Smooth muscle cell (in vitro differentiated cells): ENCODE data around the gene FANCC. TPM values are rescaled to one million over a fixed set of nuclear protein-coding genes. Genes with fewer than 3 reads are reported as not detected.
A peak's percentile ranks its signal among the peaks of the same experiment; 100 is the strongest.

Experiments
- DNase-seq: peaks from one replicate; lab custom pipeline; 2025; ENCODE audit not compliant: unreplicated experiment; lab: John Stamatoyannopoulos, UW
- H2AFZ ChIP-seq: fragments of 200-600 bp; sonication (generic); 2 replicates; pipeline ENCODE4 v1.6.0; 2016; ENCODE audit warnings: antibody characterized with exemption, low read depth, mild to moderate bottlenecking
- H3F3A ChIP-seq: fragments of 200-600 bp; sonication (generic); 2 replicates; pipeline ENCODE4 v1.6.0; 2017; ENCODE audit warnings: antibody characterized with exemption, low read depth
- H3K27ac ChIP-seq: fragments of 200-600 bp; sonication (generic); 2 replicates; pipeline ENCODE4 v1.5.1; 2016; ENCODE audit warnings: low read depth, mild to moderate bottlenecking
- H3K27me3 ChIP-seq: fragments of 200-600 bp; sonication (generic); 2 replicates; pipeline ENCODE4 v1.6.1; 2016; ENCODE audit warnings: low read depth, mild to moderate bottlenecking
- H3K36me3 ChIP-seq: fragments of 200-600 bp; sonication (generic); 2 replicates; pipeline ENCODE4 v1.5.1; 2016; ENCODE audit warnings: low read depth
- H3K4me1 ChIP-seq: fragments of 200-600 bp; sonication (generic); 2 replicates; pipeline ENCODE4 v1.5.1; 2016; ENCODE audit warnings: low read depth
- H3K4me2 ChIP-seq: fragments of 200-600 bp; sonication (generic); 2 replicates; pipeline ENCODE4 v1.6.0; 2016; ENCODE audit warnings: mild to moderate bottlenecking
- H3K4me3 ChIP-seq: fragments of 200-600 bp; sonication (generic); 2 replicates; pipeline ENCODE4 v1.5.1; 2016; ENCODE audit warnings: mild to moderate bottlenecking
- H3K79me2 ChIP-seq: fragments of 200-600 bp; sonication (generic); 2 replicates; pipeline ENCODE4 v1.6.0; 2016; ENCODE audit warnings: low read depth, mild to moderate bottlenecking
- H3K9ac ChIP-seq: fragments of 200-600 bp; sonication (generic); 2 replicates; pipeline ENCODE4 v1.6.0; 2016; ENCODE audit warnings: low read depth
- H3K9me3 ChIP-seq: fragments of 200-600 bp; sonication (generic); replicated peaks from 2 replicates; pipeline ENCODE4 v1.5.1; 2016; ENCODE audit warnings: low read depth
- H4K20me1 ChIP-seq: fragments of 200-600 bp; sonication (generic); 2 replicates; pipeline ENCODE4 v1.6.0; 2016; ENCODE audit warnings: low read depth
- WGBS: methylation state at CpG from one replicate; pipeline ENCODE4 v1.1.7; 2016; ENCODE audit warnings: low lambda C conversion rate; 5-methylcytosine and 5-hydroxymethylcytosine counted together
- polyA plus RNA-seq: library from polyadenylated mRNA; unstranded; fragments of >200 nt; fragmentation: Nextera tagmentation; extraction: Ambion mirVana; gene quantifications from 2 replicates; pipeline ENCODE4 v1.2.1, GENCODE V29; 2016
- total RNA-seq: library from RNA; depleted of rRNA; stranded (reverse); fragments of >200 nt; gene quantifications from 2 replicates; pipeline ENCODE4 v1.2.3, GENCODE V29; 2014
- TF ChIP-seq, protein P1 (sequence below): fragments of 200-600 bp; sonication (generic); IDR thresholded peaks from 2 replicates; pipeline ENCODE4 v1.5.1; 2017; ENCODE audit warnings: borderline replicate concordance, mild to moderate bottlenecking, antibody characterized with exemption; ENCODE audit not compliant: insufficient read depth, poor library complexity, severe bottlenecking

The FANCC gene
- total and polyA plus RNA-seq, 2 experiments from 2014 or later, result 11.0 to 11.2 TPM

DNA sequence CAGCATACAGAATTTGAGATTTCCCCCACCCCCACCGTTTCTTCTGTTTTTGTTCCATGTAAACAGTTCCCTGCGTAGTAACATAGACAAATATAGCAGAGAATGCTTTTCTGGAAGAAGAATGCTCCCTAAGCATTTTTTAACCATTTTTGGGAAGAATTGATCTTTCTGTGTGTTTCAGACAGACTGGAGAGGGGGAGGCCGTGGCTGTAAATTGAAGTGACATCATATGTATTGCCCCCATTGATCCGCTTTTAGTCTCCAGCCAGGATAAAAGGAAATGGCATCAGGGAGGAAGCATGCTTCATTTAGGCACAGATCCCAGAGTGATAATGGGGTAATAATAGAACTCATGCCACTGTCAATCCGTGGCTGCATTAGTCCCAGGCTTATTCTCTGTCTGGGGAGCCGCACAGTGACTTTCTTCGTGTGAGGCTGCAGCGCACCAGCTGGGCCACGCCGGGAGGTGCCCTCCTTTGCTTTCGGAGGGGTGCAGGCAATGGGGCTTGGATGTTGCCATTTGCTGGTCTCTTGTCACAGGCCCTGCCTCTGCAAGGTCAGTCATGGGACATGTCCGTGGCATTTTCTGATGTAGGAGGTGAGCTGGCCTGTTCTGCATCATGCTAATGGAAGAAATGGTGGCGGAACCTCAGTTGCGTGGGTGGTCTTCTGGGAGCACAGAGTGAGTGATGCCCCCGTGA is 261.5 kb downstream of the FANCC start:
- Histone ChIP-seq H3K79me2 (peaks cover 99% of the 10 kb centered on the region), H3F3A (peaks cover 21% of the 10 kb centered on the region), H3K4me3 (peak overlapping the region; percentile 38), H3K27me3 (no peaks in the 10 kb centered on the region), H3K4me2 (peak overlapping the region; percentile 83), H3K9me3 (no peaks in the 10 kb centered on the region), H3K4me1 (peaks cover 52% of the 10 kb centered on the region), H3K27ac (peak overlapping the region; percentile 92), H2AFZ (no peak overlapping the region), H3K36me3 (no peaks in the 10 kb centered on the region), H4K20me1 (peaks cover 98% of the 10 kb centered on the region), H3K9ac (peak overlapping the region; percentile 79)
- TF ChIP-seq, protein P1, sequence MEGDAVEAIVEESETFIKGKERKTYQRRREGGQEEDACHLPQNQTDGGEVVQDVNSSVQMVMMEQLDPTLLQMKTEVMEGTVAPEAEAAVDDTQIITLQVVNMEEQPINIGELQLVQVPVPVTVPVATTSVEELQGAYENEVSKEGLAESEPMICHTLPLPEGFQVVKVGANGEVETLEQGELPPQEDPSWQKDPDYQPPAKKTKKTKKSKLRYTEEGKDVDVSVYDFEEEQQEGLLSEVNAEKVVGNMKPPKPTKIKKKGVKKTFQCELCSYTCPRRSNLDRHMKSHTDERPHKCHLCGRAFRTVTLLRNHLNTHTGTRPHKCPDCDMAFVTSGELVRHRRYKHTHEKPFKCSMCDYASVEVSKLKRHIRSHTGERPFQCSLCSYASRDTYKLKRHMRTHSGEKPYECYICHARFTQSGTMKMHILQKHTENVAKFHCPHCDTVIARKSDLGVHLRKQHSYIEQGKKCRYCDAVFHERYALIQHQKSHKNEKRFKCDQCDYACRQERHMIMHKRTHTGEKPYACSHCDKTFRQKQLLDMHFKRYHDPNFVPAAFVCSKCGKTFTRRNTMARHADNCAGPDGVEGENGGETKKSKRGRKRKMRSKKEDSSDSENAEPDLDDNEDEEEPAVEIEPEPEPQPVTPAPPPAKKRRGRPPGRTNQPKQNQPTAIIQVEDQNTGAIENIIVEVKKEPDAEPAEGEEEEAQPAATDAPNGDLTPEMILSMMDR, result no peak
- DNase-seq, result no peak
- WGBS, result 23% methylated on average over 15 of the region's 15 CpGs

DNA sequence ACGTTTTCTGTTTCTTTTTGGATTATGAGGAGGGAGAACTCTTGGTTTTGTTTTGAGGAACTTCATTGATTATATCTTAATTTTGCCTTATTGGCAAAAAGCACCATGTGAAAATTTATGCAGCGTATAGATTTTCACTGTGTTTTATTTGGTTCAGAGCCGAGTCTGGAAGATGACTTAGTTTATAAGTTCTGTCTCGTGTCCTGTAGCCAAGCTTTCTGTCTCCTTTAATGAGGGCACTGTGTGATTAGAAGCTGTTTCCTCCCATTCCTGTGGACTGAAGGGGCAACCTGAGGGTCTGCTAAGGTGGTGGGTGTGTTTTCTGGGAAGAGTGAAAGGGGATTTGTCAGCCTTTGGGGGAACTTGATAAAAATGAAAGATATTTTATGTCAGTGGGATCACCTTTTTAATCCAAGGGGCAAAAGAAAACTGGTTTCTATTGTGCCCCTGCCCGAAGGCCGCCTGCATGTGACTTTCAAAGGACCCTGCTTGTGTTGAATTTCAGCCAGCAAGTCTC is 262.1 kb downstream of the FANCC start:
- TF ChIP-seq, protein P1, result no peak
- peaks cover 21% of the 10 kb centered on the region for H3F3A ChIP-seq
- peak overlapping the region; percentile 83 for H3K4me2 ChIP-seq
- WGBS, result 20% methylated on average over 6 of the region's 6 CpGs
- H3K27me3 ChIP-seq, result no peaks in the 10 kb centered on the region
- DNase-seq, result no peak
- no peaks in the 10 kb centered on the region for H3K36me3 ChIP-seq
- H3K4me1 ChIP-seq, result peaks cover 52% of the 10 kb centered on the region
- H3K27ac ChIP-seq, result peak overlapping the region; percentile 92
- peaks cover 97% of the 10 kb centered on the region for H4K20me1 ChIP-seq
- H2AFZ ChIP-seq, result no peak overlapping the region
- H3K9me3 ChIP-seq, result no peaks in the 10 kb centered on the region
- H3K4me3 ChIP-seq, result peak overlapping the region; percentile 38
- H3K9ac ChIP-seq, result peak overlapping the region; percentile 79
- peaks cover 99% of the 10 kb centered on the region for H3K79me2 ChIP-seq

DNA sequence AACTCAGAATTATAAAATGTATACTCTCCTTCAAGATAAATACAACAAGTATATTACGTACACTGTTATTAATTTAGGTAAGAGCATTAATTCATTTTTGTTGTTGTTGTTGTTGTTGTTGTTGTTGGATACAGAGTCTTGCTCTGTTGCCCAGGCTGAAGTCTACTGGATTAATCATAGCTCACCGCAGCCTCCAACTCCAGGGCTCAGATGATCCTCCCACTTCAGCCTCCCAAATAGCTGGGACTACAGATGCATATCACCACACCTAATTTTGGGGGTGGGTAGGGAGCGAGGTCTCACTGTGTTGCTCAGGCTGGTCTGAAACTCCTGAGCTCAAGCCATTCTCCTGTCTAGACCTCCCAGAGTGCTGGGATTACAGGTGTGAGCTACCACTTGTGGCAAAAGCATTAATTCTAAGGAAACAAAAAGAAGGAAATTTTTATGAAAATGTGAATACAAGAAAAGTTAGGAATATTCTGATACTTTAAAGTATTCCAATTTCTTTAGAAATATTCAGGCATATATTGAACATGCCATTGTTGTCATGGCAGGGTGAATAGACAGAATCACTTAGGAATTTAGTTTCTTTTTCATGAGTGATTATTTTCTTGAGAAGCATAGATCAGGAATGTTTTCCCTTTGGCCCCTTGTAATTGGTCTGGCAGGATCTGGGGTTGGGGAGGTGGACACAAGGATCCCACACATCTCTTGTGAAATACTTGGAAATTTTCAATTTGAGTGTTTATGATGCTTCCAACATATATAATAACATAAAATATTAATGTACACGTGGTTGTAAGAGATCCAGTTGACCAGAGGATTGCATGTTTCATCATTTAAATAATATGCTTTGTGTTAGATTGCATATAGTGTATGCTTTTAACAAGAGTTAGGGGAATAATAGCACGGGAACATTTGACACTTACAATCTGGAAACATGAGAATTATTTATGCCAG is 263.6 kb downstream of the FANCC start:
- peaks cover 30% of the 10 kb centered on the region for H3F3A ChIP-seq
- H3K9me3 ChIP-seq, result no peaks in the 10 kb centered on the region
- no peaks in the 10 kb centered on the region for H3K36me3 ChIP-seq
- no peaks in the 10 kb centered on the region for H3K27me3 ChIP-seq
- no peak overlapping the region for H2AFZ ChIP-seq
- peak overlapping the region; percentile 38 for H3K4me3 ChIP-seq
- H3K4me2 ChIP-seq, result peak overlapping the region; percentile 83
- peaks cover 99% of the 10 kb centered on the region for H3K79me2 ChIP-seq
- DNase-seq, result no peak
- 83% methylated on average over 5 of the region's 5 CpGs for WGBS
- peak overlapping the region; percentile 79 for H3K9ac ChIP-seq
- TF ChIP-seq, protein P1, result no peak
- peaks cover 97% of the 10 kb centered on the region for H4K20me1 ChIP-seq
- peaks cover 63% of the 10 kb centered on the region for H3K4me1 ChIP-seq
- peak overlapping the region; percentile 92 for H3K27ac ChIP-seq
